C4-2B (cell line): ENCODE data around the gene BSND.
"Not testable (repeated sequence)": the region's sequence is repeated elsewhere in the genome, so short reads cannot be mapped to it uniquely, and the experiment has no call there.

Experiments used
- H3K27ac ChIP-seq: fragments of 450-650 bp; 2 replicates; pipeline ENCODE4 v1.5.1; 2017
- CTCF ChIP-seq: fragments of 450-650 bp; conservative IDR thresholded peaks from 2 replicates; pipeline ENCODE4 v1.5.1; 2017; ENCODE audit warnings: mild to moderate bottlenecking
- ZFX ChIP-seq: fragments of 450-650 bp; IDR thresholded peaks from 2 replicates; pipeline ENCODE4 v1.6.1; 2017

Gene BSND

GRCh38 chr1:54955359-54955758 lies 43.4 kb upstream of the BSND start:
- TF ChIP-seq ZFX (no peak), CTCF (no peak)
- no peak overlapping the region; the same call in 1 of the 2 replicates for H3K27ac ChIP-seq

- TF ChIP-seq CTCF (no peak), ZFX (no peak)
These were observed 42.0 kb upstream of the BSND start for GRCh38 chr1:54956726-54957125.

GRCh38 chr1:54959241-54959640 lies 39.5 kb upstream of the BSND start:
- no peak overlapping the region for H3K27ac ChIP-seq
- TF ChIP-seq ZFX (no peak), CTCF (no peak)

More at GRCh38 chr1:54956726-54957125, 42.0 kb upstream of the BSND start:
- H3K27ac ChIP-seq, result no peak overlapping the region

DNA sequence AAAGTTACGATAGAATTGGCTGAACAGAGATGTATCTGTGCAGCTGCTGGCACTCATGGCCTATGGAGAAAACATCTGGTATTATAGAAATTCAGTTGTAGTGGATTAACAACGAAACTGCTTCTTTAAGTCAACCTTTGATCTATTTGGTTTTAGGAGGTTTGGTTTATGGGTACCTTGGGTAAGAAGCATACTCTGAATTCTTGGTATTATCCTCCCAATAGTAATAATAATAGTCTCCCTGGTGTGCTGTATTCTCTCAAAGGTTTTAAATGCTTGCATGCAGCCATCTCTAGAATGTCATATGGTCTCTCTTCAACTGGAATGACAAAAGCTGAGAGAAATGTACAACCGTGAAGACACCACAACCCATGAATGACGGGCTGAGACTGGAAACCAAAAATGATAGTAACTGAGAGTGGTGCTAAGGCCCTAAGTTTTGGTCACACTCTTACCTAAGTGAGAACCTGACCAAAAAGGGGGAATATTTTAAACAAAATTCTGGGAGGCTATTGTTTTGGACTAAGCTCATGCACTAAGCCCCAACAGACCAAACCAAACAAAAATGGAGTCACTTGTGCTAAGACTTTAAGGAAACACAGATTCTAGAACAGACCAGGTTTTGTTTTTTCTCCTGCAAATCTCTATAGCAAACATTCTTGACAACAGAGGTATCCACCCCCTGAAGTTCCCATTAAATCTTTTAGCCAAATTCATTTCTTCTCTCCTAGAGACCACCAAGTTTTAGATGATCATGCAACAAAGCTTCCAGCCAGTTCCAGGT lies 35.9 kb upstream of the BSND start:
- H3K27ac ChIP-seq, result no peak overlapping the region
- TF ChIP-seq ZFX (no peak), CTCF (no peak)

GRCh38 chr1:54963829-54964228 lies 34.9 kb upstream of the BSND start:
- H3K27ac ChIP-seq, result not testable (repeated sequence)

- no peak for TF ChIP-seq ZFX
- TF ChIP-seq CTCF, result no peak
- H3K27ac ChIP-seq, result no peak overlapping the region
These were observed 33.0 kb upstream of the BSND start for GRCh38 chr1:54965624-54966340.

GRCh38 chr1:54967372-54967771 lies 31.4 kb upstream of the BSND start:
- no peak overlapping the region for H3K27ac ChIP-seq
- TF ChIP-seq ZFX (no peak), CTCF (no peak)
